HG02973 (cell line): ENCODE measurements around the gene GRM4.

Experiments
- ATAC-seq: cut with Tn5 transposase; IDR thresholded peaks from one replicate; pipeline ENCODE4 v1.9.1; 2021; ENCODE audit warnings: moderate library complexity; ENCODE audit not compliant: unreplicated experiment

The GRM4 gene

GRCh38 chr6:34110610-34111009, 35.3 kb downstream of the GRM4 start:
- ATAC-seq = no peak

- ATAC-seq = no peak
Observed at GRCh38 chr6:34108176-34108575, 37.7 kb downstream of the GRM4 start.

- ATAC-seq = no peak
Observed at GRCh38 chr6:34106900-34107299, 39.0 kb downstream of the GRM4 start.

GRCh38 chr6:34106421-34106820, 39.5 kb downstream of the GRM4 start:
- ATAC-seq = no peak

GRCh38 chr6:34104628-34105027, 41.3 kb downstream of the GRM4 start:
- no peak for ATAC-seq

- ATAC-seq = no peak
Observed at GRCh38 chr6:34104186-34104585, 41.7 kb downstream of the GRM4 start.

DNA sequence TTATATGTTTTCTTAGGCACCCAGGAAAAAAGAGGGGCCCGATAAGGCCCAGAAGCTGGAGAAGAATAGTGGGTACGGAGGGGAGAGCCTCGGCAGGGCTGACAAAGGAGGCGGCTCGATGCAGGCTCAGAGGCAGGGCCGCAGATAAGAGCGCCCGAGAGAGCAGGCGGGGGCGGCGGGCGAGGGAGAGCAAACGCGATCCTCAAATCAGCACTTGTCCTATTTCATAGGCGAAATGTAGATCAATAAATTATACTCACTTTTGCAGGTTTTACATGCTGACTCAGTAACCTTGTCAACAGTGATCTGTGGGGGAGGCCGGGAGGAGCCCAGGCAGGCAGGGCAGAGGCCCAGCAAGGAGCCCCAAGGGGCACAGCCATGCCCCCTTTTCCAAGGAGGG, 42.6 kb downstream of the GRM4 start:
- ATAC-seq = no peak

DNA sequence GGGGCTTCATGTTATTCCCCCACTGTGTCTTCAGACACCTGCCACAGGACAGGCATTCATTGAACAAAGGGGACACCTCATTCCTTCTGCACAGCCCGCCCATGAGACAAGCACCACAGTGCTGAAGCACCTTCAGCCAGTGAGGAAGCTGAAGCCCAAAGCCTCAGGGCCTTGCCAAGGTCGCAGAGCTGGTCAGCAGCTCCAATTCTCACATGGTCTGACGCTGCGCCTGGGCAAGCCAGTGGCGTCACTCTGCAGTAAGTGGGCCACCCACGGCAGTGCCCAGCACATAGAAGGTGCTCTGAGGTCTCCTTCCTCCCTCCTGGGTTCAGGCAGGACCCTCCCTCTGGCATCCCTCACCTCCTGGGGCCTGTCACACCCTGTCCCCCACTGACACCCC, 43.2 kb downstream of the GRM4 start:
- ATAC-seq = no peak

DNA sequence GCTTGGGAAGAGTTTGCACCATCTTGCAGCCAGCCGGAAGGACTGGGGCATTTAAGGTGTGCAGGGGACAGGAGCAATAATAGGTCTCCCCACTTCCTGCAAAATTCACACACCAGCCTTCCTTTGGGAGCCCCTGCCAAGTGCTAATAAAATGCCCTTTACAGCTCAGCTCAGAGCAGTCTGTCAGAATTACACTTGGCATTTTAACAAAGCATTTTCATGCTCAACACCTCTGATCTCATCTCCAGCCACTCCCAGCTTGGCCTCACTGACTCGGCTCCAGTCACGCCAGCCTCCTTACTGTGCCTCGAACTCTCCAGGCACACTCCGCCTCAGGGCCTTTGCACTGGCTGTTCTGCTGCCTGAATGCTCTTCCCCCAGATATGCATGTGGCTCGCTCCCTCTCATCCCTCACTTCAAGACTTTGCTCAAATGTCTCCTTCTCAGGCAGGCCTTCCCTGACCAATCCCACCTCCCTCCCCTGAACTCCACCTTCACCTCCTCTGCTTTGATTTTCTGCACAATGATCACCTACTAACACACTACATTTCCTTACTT, 43.7 kb downstream of the GRM4 start:
- no peak for ATAC-seq

GRCh38 chr6:34100788-34101187, 45.1 kb downstream of the GRM4 start:
- no peak for ATAC-seq

DNA sequence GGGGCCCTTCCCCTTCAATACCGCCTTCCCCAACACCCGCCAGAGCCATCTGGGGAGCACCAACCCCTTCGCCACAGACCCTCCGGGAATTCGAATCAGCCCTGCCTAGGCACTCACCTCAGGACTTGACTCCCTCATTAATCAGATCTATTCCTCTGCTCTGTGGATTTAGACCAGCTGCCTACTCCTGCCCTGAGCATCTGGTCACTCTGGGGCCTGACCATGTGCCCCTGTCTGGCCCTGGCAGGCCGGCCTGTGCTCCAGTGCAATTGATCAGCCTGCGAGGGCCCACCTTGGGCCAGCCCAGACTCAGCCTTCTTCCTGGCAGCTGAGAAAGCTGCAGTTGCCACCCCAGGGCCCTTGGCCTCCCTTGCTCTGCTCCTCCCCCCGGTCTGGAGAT, 46.0 kb downstream of the GRM4 start:
- no peak for ATAC-seq

GRCh38 chr6:34098045-34098936, 47.6 kb downstream of the GRM4 start:
- no peak for ATAC-seq

DNA sequence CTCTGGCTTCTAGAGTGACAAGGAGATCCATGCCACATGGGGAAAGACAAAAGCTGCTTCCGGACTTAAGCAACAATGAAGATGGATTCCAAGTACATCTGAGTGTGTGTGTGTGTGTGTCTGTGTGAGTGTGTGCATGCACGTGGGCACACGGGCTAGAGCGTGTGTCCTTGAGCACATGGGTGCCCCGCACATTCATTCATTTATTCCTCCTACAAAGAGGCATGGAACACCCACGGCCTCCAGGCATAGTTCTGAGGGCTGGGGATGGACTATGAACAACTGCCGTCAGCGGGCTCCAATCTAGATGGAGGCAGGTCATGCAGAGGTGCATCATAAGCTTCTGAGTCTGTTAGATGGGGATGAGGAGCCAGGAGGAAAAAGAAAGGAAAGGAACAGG, 49.1 kb downstream of the GRM4 start:
- ATAC-seq = no peak

GRCh38 chr6:34096193-34096592, 49.7 kb downstream of the GRM4 start:
- no peak for ATAC-seq

GRCh38 chr6:34095741-34096140, 50.1 kb downstream of the GRM4 start:
- ATAC-seq = no peak

GRCh38 chr6:34095136-34095505, 50.8 kb downstream of the GRM4 start:
- ATAC-seq = no peak

- ATAC-seq = no peak
Observed at GRCh38 chr6:34094474-34095135, 51.3 kb downstream of the GRM4 start.

DNA sequence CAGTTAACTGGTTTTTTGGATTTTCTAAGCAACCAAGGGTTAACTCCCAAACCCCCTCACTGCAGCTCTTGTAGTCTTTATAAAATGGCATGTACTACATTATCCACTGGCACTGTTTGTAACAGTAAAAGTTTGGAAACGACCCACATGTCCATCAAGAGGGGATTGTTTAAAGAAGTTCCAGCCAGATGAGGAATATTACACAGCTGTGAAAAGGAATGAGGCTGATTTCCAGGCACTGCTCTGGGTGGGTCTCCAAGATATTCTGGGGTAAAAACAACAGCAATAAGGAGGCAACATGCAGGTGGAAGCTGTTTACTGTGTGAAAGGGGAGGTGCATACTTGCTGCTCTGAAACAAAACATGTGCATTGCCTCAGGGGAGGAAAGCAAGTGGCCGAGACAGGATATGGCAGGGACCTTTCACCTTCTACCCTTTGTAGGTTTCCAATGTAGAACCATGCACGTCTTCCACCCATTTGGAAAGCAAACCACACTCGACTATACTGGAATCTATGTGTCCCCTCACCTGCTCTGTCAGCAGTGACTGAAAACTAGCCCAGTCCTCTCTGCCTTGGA, 51.9 kb downstream of the GRM4 start:
- ATAC-seq = no peak

GRCh38 chr6:34093206-34093605, 52.7 kb downstream of the GRM4 start:
- ATAC-seq = no peak

DNA sequence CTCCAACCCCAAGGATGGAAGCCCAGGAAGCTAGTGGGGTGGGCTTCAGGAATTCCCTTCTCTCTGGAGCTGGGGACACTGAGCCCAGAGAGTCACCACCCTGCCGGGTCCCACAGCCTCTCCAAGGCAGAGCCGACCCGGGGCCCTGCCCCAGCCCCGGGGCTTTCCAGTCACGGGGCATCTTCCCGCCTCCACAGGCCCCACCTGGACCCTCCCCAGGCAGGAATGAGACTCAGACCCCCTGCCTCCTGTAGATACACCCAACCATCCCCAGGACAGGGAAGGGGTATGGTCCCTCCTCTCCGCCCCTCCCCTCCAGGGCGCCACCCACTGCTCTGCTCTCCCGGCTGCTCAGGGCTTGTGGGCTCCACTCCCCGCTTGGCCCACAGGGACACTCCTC, 53.3 kb downstream of the GRM4 start:
- ATAC-seq = no peak

DNA sequence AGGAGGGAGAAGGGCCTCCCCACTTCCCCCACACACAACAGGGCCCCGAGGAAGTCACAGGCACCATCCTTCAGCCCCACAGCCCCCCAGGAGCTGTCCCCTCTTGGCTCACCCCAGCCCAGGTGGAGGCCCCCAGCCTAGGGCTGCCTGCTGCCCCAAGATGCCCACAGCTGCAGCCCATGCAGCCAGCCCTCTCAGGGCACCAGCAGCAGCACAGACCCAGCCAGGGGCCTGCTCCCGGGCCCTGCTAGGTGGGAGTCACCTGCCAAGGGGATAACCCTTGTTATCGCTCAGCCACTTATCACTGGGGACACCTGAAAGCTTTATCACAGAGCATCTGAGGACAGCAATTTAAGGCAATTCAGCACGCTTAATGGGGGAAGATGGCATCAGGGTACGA, 55.0 kb downstream of the GRM4 start:
- no peak for ATAC-seq

GRCh38 chr6:34090529-34090928, 55.4 kb downstream of the GRM4 start:
- ATAC-seq = no peak
